ENCODE results near the gene HGFAC.

DNA sequence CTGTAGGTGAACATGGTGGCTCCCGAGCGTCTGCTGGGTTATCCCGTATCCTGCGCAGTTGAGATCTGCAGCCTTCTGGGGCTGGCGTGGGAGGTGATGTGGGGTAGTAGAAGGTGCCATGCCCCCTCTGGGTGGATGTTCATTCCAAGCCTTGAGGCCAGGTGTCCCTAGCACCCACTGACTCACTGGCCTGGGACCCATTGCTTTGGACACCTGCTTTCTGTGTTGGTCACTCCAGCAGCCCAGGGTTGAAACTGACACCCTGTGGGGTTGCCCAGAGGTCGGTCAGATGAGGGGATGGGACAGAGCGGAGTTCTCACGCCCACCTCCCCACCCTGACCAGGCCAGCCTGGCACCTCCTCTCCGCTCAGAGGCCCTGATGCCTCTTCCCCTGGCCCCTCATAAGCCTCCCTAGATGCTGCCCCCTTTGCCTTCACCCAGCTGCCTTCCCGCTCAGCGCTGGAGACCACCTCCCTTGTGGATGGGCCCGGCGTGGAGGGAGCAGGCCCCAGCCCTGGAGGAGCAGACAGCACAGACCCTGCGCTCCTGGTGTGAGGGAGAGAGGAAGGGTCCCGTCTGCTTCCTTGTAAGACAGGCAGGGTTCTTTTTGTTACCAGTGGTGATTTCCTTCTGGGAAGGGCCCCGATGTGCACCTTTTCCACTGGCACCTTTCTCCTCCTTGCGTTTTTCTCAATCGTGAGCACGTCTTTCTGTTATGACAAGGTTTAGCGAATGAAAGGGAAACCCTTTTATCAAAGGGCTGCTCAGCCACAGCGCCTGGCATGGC is 23.3 kb downstream of the HGFAC start:
- TF ChIP-seq, protein P1, sequence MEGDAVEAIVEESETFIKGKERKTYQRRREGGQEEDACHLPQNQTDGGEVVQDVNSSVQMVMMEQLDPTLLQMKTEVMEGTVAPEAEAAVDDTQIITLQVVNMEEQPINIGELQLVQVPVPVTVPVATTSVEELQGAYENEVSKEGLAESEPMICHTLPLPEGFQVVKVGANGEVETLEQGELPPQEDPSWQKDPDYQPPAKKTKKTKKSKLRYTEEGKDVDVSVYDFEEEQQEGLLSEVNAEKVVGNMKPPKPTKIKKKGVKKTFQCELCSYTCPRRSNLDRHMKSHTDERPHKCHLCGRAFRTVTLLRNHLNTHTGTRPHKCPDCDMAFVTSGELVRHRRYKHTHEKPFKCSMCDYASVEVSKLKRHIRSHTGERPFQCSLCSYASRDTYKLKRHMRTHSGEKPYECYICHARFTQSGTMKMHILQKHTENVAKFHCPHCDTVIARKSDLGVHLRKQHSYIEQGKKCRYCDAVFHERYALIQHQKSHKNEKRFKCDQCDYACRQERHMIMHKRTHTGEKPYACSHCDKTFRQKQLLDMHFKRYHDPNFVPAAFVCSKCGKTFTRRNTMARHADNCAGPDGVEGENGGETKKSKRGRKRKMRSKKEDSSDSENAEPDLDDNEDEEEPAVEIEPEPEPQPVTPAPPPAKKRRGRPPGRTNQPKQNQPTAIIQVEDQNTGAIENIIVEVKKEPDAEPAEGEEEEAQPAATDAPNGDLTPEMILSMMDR (IDR thresholded peaks at IDR 0.05) = no peak
- no peak for TF ChIP-seq POLR2A (IDR thresholded peaks at IDR 0.05)

All from thyroid gland (tissue), 4 donors.